SK-N-MC (cell line): ENCODE results near the gene PMM1.

Experiments
- DNase-seq: peaks from one replicate; pipeline ENCODE4 v3.0.0-alpha.2; 2011; ENCODE audit warnings: low read depth, low spot score
- H3K27ac ChIP-seq: fragments of 200-600 bp; sonication (generic); 2 replicates; pipeline ENCODE4 v1.5.1; 2016; ENCODE audit warnings: mixed run types
- H3K36me3 ChIP-seq: fragments of 200-600 bp; sonication (generic); 2 replicates; pipeline ENCODE4 v1.6.1; 2017; ENCODE audit warnings: antibody characterized with exemption, low read length, mixed read lengths; ENCODE audit not compliant: insufficient read depth
- H3K4me3 ChIP-seq: fragments of 200-600 bp; sonication (generic); 2 replicates; pipeline ENCODE4 v1.5.1; 2016
- H3K9ac ChIP-seq: fragments of 200-600 bp; sonication (generic); 2 replicates; pipeline ENCODE4 v1.8.0; 2017; ENCODE audit warnings: mixed run types, mixed read lengths; ENCODE audit not compliant: insufficient read length
- H3K9me3 ChIP-seq: fragments of 200-600 bp; sonication (generic); 2 replicates; pipeline ENCODE4 v1.6.1; 2017; ENCODE audit warnings: low read depth, mild to moderate bottlenecking, antibody characterized with exemption, low read length, moderate library complexity, mixed read lengths
- EZH2 ChIP-seq: fragments of 200-600 bp; sonication (generic); IDR thresholded peaks from one replicate; pipeline ENCODE4 v1.6.1; 2017; ENCODE audit warnings: antibody characterized with exemption
- FOXP2 ChIP-seq: optimal IDR thresholded peaks from 2 replicates; pipeline ENCODE3; 2011; ENCODE audit warnings: mild to moderate bottlenecking, moderate library complexity; ENCODE audit not compliant: insufficient read depth; ENCODE audit errors: extremely low read length, control extremely low read depth
- POLR2AphosphoS5 ChIP-seq: IDR thresholded peaks from 2 replicates; pipeline ENCODE4 v1.6.1; 2012; ENCODE audit warnings: mild to moderate bottlenecking, low read depth, low read length, borderline replicate concordance

PMM1 gene

DNA sequence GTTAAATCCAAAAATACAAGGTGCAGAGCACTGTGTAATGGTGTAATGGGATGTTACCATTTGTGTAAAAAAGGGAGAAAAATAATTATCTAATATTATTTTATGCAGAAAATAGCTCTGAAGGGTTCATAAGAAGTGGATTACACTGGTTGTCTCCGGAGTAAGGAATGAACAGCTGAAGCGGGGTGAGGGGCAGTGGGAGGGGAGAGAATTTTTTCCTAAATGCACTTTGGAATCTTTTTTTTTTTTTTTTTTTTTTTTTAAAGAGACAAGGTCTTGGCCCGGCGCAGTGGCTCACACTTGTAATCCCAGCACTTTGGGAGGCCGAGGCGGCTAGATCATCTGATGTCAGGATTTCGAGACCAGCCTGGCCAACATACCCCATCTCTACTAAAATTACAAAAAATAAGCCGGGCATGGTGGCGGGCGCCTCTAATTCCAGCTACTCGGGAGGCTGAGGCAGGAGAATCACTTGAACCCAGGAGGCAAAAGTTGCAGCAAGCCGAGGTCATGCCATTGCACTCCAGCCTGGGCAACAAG is 38.6 kb downstream of the PMM1 start:
- H3K9me3 ChIP-seq = no peaks in the 10 kb centered on the region
- DNase-seq = no peak
- H3K9ac ChIP-seq = no peak overlapping the region
- TF ChIP-seq POLR2AphosphoS5 (no peak), FOXP2 (no peak), EZH2 (no peak)
- no peaks in the 10 kb centered on the region for H3K36me3 ChIP-seq
- no peak overlapping the region for H3K27ac ChIP-seq
- no peak overlapping the region for H3K4me3 ChIP-seq

DNA sequence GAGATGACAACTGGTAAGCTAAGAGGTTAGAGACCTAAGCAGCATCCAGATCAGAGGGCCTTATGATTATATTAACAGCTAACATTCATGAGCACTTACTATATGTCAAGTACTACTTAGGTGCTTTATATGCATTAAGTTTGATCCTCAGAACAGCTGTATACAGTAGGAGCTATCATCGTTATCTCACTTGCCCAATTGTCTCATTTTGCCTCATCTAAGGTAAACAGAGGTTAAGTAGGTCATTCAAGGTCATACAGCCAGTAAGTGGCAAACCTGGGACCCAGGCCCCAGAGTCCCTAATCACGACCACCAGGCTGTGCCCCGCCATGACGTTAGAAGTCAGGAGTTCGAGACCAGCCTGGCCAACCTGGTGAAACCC is 40.8 kb downstream of the PMM1 start:
- DNase-seq = no peak

DNA sequence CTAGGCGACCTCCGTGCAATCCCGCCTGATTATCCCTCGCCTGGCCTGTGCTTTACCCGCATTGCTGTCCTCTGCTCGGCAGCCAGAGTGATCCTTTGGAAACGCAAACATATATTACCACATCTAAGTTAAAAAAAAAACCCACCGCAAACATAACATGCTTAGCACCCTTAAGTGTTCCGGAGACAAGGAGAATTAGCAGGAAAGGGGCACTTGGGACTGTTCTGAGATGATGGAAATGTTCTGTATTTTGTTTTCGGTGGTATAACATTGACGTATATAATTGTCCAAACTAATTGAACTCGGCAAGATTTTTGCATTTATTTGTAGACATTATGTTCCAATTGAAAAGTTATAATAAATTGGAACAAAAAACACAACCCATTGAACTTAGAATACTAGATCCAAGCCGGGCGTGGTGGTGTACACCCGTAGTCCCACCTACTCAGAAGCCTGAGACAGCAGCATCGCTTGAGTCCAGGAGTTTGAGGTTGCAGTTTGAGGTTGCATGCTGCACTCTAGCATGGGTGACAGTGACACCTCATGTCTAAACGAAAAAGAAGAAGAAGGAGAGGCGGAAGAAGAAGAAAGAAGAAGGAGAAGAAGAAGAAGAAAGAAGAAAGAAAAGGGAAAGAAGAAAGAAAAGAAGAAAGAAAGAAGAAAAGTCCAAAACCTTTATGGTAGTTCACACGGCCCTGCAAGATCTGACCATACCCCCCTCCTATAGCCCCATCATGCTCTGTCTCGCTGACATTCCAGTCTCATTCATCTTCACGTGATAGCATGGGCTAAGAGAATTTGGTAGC is 44.8 kb downstream of the PMM1 start:
- Histone ChIP-seq H3K4me3 (peak overlapping the region; percentile 85), H3K9ac (peak overlapping the region; percentile 30), H3K36me3 (peaks cover 13% of the 10 kb centered on the region; the same call in 1 of the 2 replicates), H3K9me3 (no peaks in the 10 kb centered on the region), H3K27ac (peak overlapping the region; percentile 22; the same call in 1 of the 2 replicates)
- TF ChIP-seq EZH2 = no peak
- no peak for TF ChIP-seq POLR2AphosphoS5
- no peak for TF ChIP-seq FOXP2
- DNase-seq = no peak

More for the DNA sequence above, 40.8 kb downstream of the PMM1 start:
- H3K9ac ChIP-seq = no peak overlapping the region
- H3K4me3 ChIP-seq = no peak overlapping the region
- no peaks in the 10 kb centered on the region for H3K36me3 ChIP-seq
- no peak for TF ChIP-seq FOXP2
- no peak for TF ChIP-seq POLR2AphosphoS5
- TF ChIP-seq EZH2 = no peak
- H3K9me3 ChIP-seq = no peaks in the 10 kb centered on the region
- H3K27ac ChIP-seq = no peak overlapping the region

DNA sequence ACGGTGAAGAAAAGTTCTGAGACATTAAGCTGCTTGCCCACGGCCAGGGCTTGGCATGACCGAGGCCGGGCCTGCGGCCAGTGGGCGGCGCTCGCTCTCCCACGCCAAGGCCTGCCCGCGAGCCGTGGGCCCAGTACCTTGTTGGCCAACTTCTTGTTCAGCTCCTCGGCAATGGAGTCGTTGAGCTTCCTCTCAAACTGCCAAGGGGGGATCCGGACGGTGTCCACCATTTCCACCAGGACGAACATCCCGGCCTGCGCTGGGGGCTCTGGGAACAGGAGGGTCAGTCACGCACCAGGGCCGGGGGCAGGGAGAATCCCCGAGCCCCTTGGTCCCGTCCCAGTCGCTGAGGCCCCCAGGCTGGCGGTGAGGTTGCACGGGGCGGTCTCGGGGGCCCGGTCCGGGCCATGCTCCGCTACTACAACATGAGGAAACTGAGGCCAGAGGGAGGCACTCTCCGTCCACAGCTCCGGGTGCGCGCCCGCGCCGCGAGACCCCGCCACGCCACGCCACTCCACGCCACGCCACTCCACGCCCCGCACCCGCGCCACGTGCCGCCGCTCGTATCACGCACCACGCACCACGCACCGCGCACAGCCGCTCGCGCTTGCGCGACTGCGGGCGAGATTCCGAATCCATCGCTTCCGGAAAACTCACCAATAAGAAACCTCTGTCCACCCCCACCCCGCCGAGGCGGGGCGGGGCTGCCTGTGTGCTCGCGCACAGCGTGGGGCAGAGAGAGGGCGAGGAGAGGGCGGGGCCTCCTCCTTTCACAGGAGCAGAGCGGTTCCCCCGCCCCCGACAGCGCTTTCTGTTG is 45.6 kb downstream of the PMM1 start, which contains the start of gene POLR3H:
Gene POLR3H (minus strand): TSS at position 617 of the 817 bp plus-strand sequence. CDS start 369 bp downstream, at position 248.
- Histone ChIP-seq H3K4me3 (peak within 1 kb of the TSS; percentile 85), H3K9me3 (no peaks in the 10 kb centered on the region), H3K36me3 (peaks cover 21% of the 10 kb centered on the region), H3K27ac (peak within 1 kb of the TSS; percentile 65), H3K9ac (peak within 1 kb of the TSS; percentile 96)
- peak; percentile 79 for DNase-seq
- no peak for TF ChIP-seq EZH2
- TF ChIP-seq POLR2AphosphoS5 = peak; percentile 65; the same call in 1 of the 2 replicates
- TF ChIP-seq FOXP2 = no peak

DNA sequence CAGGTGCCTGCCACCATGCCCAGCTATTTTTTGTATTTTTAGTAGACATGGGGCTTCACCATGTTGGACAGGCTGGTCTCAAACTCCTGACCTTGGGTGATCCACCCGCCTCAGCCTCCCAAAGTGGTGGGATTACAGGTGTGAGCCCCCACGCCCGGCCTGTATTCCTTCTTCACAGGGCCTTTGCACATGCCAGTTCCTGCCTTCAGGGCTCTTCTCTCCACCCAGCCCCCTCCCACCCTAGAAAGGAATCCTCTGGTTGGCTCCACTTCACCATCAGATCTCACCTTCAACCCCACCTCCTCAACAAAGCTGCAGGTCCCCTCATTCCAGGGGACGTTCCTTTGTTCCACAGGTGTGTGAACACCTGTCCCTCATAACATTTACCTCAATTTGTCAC is 47.4 kb downstream of the PMM1 start:
- peaks cover 27% of the 10 kb centered on the region for H3K36me3 ChIP-seq
- no peak overlapping the region for H3K9ac ChIP-seq
- no peaks in the 10 kb centered on the region for H3K9me3 ChIP-seq
- no peak for DNase-seq
- H3K27ac ChIP-seq = no peak overlapping the region
- TF ChIP-seq EZH2 = no peak
- TF ChIP-seq FOXP2 = no peak
- no peak for TF ChIP-seq POLR2AphosphoS5
- H3K4me3 ChIP-seq = peak overlapping the region; percentile 85

DNA sequence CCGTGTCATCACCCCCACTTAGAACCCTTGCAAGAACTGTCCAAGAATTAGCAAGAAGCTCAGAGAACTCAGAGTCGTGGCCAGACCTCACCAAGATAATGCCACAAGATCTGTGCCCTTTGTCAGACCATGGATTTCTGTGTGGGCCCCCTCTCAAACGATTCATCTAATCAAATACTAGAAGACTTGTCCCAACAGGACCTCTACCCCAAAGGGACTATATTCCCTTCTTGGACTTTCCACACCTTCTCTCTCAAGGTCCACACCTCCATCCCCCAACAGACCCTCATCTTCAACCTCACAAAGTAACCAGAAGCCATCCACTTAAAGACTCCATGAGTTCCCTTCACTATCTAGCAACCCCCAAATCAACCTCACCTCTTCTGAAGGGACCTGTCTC is 48.2 kb downstream of the PMM1 start:
- Histone ChIP-seq H3K4me3 (peak overlapping the region; percentile 9; the same call in 1 of the 2 replicates), H3K36me3 (peaks cover 27% of the 10 kb centered on the region), H3K9me3 (no peaks in the 10 kb centered on the region), H3K27ac (peak overlapping the region; percentile 19; the same call in 1 of the 2 replicates), H3K9ac (peak overlapping the region; percentile 37)
- TF ChIP-seq FOXP2 (no peak), POLR2AphosphoS5 (no peak), EZH2 (no peak)
- no peak for DNase-seq

DNA sequence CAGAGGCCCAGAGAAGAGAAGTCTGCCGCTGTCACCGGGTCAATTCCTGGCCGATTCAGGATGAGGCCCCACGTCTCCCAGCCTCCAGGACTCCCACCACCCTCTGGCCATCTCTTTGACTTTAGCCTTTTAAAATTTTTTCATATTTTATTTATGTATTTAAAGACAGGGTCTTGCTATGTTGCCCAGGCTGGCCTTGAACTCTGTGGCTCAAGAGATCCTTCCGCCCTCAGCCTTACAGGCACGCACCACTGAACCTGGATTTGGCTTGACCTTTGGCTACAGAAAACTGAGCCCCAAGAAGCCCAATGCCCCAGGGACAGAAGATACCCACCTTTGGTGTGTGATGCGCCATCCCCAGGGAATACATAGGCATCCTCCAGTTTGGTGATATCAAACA is 49.3 kb downstream of the PMM1 start:
- Histone ChIP-seq H3K4me3 (no peak overlapping the region), H3K36me3 (peaks cover 27% of the 10 kb centered on the region), H3K9ac (no peak overlapping the region), H3K27ac (no peak overlapping the region), H3K9me3 (no peaks in the 10 kb centered on the region)
- no peak for DNase-seq
- TF ChIP-seq POLR2AphosphoS5 = no peak
- TF ChIP-seq EZH2 = no peak
- TF ChIP-seq FOXP2 = no peak

DNA sequence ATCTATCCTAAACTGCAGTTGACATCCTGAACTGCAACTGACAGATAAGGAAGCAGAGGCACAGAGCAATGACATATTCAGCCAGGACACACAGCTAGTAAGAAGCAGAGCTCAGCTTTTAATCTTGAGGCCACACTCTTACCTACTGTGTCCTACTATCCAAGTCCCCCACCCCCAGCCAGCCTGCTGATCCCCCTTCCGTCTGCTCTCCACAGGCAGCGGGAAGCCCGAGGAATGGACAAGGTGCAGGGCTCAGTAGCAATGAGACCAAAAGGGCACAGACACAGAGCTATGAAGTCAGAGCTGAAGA is 49.7 kb downstream of the PMM1 start:
- Histone ChIP-seq H3K27ac (no peak overlapping the region), H3K4me3 (no peak overlapping the region), H3K9ac (no peak overlapping the region), H3K9me3 (no peaks in the 10 kb centered on the region), H3K36me3 (peaks cover 27% of the 10 kb centered on the region)
- no peak for DNase-seq
- TF ChIP-seq FOXP2 = no peak
- TF ChIP-seq EZH2 = no peak
- no peak for TF ChIP-seq POLR2AphosphoS5
